T47D (cell line): Measurements from ENCODE around the gene FGF4.

ENCODE experiments used
- DNase-seq, 2 experiments: peaks; one replicate each; pipeline versions ENCODE4 v3.0.0 to v3.0.0-alpha.2; 2011 to 2012; ENCODE audit warnings: low read depth in 1 of 2, low spot score in 1 of 2
- JUND ChIP-seq: IDR thresholded peaks from 2 replicates; pipeline ENCODE4 v1.6.1; 2012; ENCODE audit warnings: low read depth
- in situ Hi-C: cut with HindIII; loops from 2 replicates; pipeline ENCODE4 v1.10.0; 2016; ENCODE audit warnings: low sequenced_read_pairs, low pct_unique_long_range_greater_than_20kb

Gene FGF4

DNA sequence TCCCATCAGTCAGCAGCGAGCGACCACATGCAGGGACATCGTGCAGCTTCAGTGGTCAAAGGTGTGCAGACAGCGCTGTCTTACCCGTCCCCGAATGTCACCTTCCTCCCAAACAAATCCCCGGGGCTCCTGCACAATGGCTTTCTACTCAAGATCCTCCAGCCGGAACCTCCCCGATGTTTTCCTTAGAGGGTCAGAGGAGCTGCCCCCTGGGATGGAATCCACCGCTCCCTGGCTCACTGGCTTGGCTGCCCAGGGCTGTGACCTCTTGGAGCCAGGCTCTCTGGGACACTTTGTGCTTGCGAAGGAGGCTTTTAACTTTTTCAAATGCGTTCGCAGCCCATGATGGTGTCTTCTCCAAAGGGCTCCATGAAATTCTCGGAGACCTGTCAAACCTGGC lies 54.0 kb downstream of the FGF4 start:
- no peak for DNase-seq
- no peak for TF ChIP-seq JUND
- in situ Hi-C loops: no loop called here
